ENCODE data around the gene NXT2.
"Not testable (repeated sequence)": the region's sequence is repeated elsewhere in the genome, so short reads cannot be mapped to it uniquely, and the experiment has no call there.

Gene NXT2

DNA sequence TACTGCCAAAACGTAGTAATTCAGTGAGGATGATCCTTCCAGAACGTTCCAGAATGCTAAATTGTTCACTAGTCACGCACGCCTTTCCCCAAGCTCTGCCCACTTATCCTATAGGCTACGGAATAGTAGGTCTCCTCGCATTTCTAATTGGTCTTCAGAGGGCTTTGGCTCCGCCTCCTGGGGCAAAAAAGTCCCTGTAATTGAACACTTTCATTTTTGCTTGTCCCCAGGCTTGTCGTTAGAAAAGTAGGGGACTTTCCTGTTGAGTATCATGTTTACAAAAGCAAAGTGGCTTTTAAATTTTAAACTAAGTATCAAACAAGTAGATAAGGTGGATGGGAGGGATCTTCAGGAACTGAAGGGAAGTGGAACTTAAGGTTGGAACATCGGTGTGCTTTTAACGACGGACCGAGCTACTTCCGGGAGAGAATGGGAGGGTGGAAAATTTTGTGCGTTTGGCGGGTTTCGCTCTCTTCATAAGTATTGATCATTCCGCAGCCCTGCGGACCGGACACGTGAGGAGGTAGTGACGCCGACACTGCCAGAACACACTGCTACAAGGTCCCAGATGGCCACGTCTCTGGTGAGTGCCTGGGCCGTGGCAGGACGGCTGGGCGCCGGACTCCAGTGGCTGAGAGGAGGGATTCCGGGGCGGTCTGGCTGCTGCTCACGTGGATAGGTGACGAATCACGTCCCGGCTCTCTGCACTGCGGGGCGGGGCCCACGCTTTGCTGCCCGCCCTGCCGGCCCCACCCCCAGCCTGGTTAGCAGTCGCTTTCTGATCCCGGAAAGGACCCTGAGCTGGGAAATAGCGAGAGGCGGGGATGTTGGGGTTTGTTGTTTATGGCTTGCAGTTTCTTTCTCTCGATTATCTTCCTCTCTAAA is at the start of gene NXT2:
TSS of gene NXT2 (plus strand) at position 406 of the 885 bp plus-strand sequence. CDS start at position 569, 163 bp downstream.
- peak; percentile 85 for DNase-seq

DNA sequence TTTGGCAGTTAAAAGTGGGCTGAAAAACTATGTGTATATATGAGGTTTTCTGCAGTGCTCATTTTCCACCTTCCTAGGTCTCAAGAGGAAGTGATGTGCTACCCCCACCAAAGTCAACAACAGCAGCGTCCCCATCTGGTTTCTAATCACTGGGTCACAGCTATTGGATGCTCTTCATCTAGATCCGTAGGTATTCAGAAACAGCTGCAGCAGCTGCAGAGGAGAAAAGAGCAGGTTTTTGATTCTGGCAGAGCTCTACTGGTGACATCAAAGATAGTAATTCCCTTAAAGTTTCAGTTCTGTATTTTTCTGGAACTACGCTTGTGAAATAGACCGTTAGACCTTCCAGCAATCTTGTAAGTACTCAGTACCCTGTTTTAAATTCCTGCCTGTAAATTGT is 49.0 kb upstream of the NXT2 start:
- no peak for DNase-seq

DNA sequence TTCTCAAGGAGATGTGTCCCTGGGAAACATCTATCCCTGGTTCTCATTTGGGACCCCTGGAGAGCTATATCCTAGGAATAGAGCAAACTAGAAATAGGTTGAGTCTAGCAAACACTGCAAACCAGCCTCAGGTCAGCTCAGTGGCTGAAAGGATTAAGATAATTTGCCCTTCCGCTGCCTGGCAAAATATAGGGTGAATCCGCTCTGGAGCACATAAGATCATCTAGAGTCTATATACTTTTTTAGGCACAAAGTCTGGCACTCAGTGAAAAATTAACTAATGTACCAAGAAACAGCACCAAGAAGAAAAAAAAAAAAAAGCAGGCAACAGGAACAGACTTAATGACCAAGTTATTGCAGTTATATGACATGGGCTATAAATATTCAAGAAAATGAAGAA is 47.5 kb upstream of the NXT2 start:
- no peak for DNase-seq

DNA sequence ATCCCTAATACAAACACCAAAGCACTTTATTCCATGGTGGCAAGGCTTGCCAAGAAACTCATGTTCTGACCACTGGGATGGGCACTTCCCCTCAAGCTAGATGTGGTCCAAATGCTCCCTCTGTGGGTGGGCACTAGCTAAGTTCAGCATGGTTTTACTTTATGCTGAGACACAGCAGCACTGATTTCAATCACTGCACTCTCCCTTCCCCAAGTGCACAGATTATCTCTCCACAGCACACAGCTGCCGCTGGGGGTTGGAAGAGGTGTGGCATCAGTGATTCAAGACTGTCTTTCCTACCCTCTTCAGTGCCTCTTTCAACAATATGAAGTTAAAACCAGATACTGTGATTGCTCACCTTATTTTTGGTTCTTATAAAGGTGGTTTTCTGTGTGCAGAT is 38.2 kb upstream of the NXT2 start:
- DNase-seq, result no peak

DNA sequence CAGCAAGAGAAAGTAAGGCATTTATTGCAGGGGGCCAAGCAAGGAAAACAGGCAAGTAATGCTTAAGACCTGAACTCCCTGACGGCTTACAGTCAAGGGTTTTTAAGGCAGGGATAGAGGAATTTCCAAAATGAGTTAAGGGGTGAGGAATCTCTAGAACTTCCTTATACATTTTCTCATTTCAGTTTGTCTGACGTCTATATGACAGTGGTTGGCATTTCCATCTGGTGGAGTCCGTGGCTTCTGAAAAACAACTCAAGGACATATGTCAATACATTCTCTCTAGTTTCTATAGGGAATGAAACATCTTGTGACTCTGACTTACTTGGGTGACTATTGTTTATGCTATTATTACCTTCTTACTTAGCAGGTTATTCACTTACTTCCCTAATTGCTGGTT is 35.5 kb upstream of the NXT2 start:
- DNase-seq, result no peak

GRCh38 chrX:109508915-109509314 is 27.7 kb upstream of the NXT2 start:
- DNase-seq, result no peak

GRCh38 chrX:109511113-109511512 is 25.5 kb upstream of the NXT2 start:
- no peak for DNase-seq

- no peak for DNase-seq
These were observed 17.6 kb upstream of the NXT2 start for GRCh38 chrX:109519001-109519400.

- no peak for DNase-seq
These were observed 3.6 kb upstream of the NXT2 start for GRCh38 chrX:109533005-109533404.

GRCh38 chrX:109533631-109534030 is 3.0 kb upstream of the NXT2 start:
- no peak for DNase-seq

- no peak for DNase-seq
These were observed 1.7 kb upstream of the NXT2 start for GRCh38 chrX:109534933-109535332.

- no peak for DNase-seq
These were observed 1.1 kb upstream of the NXT2 start for GRCh38 chrX:109535578-109535977.

DNA sequence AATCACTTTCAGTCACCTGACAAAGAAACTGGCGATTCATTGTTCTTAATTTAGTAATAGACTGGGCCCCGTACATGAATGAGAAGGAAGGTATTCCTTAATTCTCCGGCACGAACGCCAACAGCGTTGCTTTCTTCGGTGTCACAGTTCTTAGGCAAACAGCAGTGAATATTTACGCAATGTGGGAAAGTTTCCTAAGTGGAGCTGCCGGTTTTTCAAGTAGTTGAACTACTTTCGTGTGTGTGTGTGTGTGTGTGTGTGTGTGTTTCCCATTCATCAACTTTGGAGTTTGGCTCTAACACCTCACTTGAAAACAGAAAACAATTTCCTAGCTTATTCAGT is 651 bp downstream of the NXT2 start:
- no peak for DNase-seq

DNA sequence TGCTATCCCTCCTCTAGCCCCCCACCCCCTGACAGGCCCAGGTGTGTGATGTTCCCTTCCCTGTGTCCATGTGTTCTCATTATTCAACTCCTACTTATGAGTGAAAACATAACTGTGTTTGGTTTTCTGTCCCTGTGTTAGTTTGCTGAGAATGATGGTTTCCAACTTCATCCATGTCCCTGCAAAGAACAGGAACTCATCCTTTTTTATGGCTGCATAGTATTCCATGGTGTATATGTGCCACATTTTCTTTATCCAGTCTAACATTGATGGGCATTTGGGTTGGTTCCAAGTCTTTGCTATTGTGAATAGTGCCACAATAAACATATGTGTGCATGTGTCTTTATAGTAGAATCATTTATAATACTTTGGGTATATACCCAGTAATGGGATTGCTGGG is 2.4 kb downstream of the NXT2 start:
- not testable (repeated sequence) for DNase-seq

DNA sequence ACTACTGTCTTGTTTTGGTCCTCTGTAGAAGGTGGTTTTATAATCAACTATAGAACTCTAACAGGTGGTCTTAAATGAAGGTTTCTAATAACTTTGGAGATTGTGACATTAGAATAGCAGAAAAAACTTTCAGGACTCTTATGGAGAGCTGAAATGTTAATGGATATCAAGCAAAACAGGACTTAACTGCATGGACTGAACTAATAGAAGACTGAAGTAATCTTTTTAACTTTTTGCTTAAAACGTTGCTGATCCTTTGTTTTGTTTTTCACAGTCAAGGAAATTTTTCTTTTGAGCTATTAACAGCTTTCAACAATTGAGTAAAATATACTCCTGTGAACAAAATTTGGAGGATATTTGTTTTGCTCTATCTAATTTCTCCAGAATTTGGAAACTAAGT is 17.2 kb downstream of the NXT2 start:
- DNase-seq, result no peak

DNA sequence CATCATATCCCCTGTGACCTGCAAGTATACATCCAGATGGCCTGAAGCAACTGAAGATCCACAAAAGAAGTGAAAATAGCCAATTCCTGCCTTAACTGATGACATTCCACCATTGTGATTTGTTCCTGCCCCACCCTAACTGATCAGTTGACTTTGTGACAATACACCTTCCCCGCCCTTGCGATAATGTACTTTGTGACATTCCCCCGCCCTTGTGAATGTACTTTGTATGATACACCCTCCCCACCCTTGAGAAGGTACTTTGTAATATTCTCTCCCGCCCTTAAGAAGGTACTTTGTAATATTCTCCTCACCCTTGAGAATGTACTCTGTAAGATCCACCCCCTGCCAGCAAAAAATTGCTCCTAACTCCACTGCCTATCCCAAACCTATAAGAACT is 39.4 kb downstream of the NXT2 start:
- not testable (repeated sequence) for DNase-seq

DNA sequence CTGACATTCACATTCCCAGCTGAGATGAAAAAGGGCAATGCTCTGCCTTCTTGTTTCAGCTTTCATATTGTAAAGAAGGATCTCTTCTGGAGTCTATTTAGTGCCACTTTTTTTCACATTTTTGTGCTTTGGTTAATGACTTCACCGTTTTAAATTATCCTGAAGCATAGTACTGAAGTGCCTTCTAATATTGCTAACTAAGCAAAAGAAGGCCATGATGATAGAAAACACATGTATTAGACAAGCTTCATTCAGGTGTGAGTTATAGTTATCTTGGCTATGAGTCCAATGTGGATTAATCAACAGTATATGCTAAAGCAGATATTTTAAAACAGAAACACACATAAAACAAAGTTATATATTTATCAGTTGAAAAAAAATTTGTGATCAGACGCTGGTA is 40.4 kb downstream of the NXT2 start:
- DNase-seq, result no peak

GRCh38 chrX:109578916-109579315 is 42.3 kb downstream of the NXT2 start:
- no peak for DNase-seq

GRCh38 chrX:109585488-109585887 is 48.8 kb downstream of the NXT2 start:
- DNase-seq, result no peak

DNA sequence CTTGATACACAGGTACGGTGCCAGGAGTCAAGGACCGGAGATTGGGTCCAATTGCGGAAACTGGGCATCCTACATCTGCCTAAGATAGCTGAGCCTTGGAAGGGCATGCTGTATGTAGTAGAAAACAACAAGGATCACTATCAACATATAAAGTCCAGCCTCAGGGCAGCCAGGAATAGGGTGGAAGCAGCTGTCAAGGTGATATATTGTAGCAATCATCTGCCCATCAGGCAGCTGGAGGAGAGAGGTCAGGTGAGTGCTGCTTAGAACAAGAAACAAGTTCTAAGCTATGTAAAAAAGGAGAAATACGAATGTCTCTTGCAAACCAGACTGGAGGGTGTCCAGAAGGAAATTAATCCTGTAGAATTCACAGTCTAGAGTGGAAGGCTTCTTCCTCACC is 53.5 kb downstream of the NXT2 start:
- DNase-seq, result no peak
